Measurements from ENCODE around the gene PPP1R18.
A peak's percentile ranks its signal among the peaks of the same experiment; 100 is the strongest.

PPP1R18 gene

DNA sequence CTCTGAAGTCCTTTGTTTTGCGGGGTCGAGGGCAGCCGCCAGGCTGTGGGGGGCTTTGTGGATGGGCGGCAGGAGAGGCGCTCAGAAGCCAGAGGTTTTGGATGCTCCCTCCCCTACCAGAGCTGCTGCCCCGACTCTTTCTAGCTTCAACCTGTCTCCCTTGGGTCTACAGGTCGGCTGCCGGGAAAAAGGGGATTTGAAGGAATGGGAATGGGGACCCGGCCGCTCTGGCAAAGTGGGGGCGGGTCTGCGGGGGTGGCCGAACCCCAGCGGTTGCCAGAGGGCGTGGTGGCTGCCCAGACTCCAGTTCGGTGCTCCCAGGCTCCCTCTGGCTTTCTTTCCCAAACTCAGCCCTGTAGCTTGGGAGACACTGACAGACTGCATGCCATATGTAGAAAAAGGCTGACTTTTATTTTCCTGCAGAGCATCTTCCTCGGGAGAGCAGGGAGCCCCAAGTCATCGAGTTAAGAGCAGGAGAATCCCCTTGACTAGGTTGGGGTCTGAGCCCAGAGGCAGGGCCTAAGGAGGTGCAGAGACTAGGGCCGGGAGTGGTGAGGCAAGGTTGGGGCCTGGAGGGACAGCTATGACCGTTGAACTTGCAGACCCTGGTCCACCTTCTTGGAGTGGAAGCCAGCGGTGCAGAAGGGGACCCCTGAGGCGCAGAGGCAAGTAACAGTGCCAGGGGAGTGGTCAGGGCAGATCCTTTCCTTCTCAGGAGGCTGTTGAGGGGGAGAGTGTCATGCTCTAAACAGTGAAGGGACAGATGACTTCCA is 1.4 kb upstream of the PPP1R18 start:
- peak overlapping the region; percentile 93; the same call in 1 of the 2 replicates for H3K9ac ChIP-seq (ENCODE audit: low read length)
- peaks cover 36% of the 10 kb centered on the region for H3K79me2 ChIP-seq (ENCODE audit: low read length)
- no peaks in the 10 kb centered on the region for H3K27me3 ChIP-seq (ENCODE audit: low read depth, low read length)
- H4K20me1 ChIP-seq (ENCODE audit: insufficient read depth, low read length) = no peaks in the 10 kb centered on the region
- peaks cover 34% of the 10 kb centered on the region for H3K4me1 ChIP-seq (ENCODE audit: low read length)
- peaks cover 3% of the 10 kb centered on the region for H3K36me3 ChIP-seq (replicated peaks; ENCODE audit: low read depth, low read length)
- no peaks in the 10 kb centered on the region for H3K9me3 ChIP-seq (ENCODE audit: insufficient read depth, low read length)
- no peak overlapping the region for H2AFZ ChIP-seq (ENCODE audit: low read depth, low read length)
- peak overlapping the region; percentile 100 for H3K4me2 ChIP-seq (ENCODE audit: low read length)
- peak overlapping the region; percentile 75; the same call in 1 of the 2 replicates for H3K27ac ChIP-seq (ENCODE audit: low read length)
- H3K4me3 ChIP-seq (ENCODE audit: low read length) = peak overlapping the region; percentile 90
- no peak for TF ChIP-seq EZH2phosphoT487 (IDR thresholded peaks at IDR 0.05; ENCODE audit: low read depth)
- TF ChIP-seq, protein P1, sequence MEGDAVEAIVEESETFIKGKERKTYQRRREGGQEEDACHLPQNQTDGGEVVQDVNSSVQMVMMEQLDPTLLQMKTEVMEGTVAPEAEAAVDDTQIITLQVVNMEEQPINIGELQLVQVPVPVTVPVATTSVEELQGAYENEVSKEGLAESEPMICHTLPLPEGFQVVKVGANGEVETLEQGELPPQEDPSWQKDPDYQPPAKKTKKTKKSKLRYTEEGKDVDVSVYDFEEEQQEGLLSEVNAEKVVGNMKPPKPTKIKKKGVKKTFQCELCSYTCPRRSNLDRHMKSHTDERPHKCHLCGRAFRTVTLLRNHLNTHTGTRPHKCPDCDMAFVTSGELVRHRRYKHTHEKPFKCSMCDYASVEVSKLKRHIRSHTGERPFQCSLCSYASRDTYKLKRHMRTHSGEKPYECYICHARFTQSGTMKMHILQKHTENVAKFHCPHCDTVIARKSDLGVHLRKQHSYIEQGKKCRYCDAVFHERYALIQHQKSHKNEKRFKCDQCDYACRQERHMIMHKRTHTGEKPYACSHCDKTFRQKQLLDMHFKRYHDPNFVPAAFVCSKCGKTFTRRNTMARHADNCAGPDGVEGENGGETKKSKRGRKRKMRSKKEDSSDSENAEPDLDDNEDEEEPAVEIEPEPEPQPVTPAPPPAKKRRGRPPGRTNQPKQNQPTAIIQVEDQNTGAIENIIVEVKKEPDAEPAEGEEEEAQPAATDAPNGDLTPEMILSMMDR (IDR thresholded peaks at IDR 0.05; ENCODE audit: low read depth, low read length) = no peak

GRCh38 chr6:30686908-30687658 is 638 bp upstream of the PPP1R18 start:
- H3K27me3 ChIP-seq (ENCODE audit: low read depth, low read length) = no peaks in the 10 kb centered on the region
- peaks cover 1% of the 10 kb centered on the region; the same call in 1 of the 2 replicates for H4K20me1 ChIP-seq (ENCODE audit: insufficient read depth, low read length)
- H3K79me2 ChIP-seq (ENCODE audit: low read length) = peaks cover 43% of the 10 kb centered on the region
- no peak for TF ChIP-seq EZH2phosphoT487 (IDR thresholded peaks at IDR 0.05; ENCODE audit: low read depth)
- TF ChIP-seq, protein P1 (IDR thresholded peaks at IDR 0.05; ENCODE audit: low read depth, low read length) = no peak
- H3K27ac ChIP-seq (ENCODE audit: low read length) = peak overlapping the region; percentile 75
- no peak overlapping the region for H2AFZ ChIP-seq (ENCODE audit: low read depth, low read length)
- peak overlapping the region; percentile 90 for H3K4me3 ChIP-seq (ENCODE audit: low read length)
- H3K9me3 ChIP-seq (ENCODE audit: insufficient read depth, low read length) = no peaks in the 10 kb centered on the region
- peak overlapping the region; percentile 93 for H3K9ac ChIP-seq (ENCODE audit: low read length)
- peaks cover 3% of the 10 kb centered on the region for H3K36me3 ChIP-seq (replicated peaks; ENCODE audit: low read depth, low read length)
- peak overlapping the region; percentile 100 for H3K4me2 ChIP-seq (ENCODE audit: low read length)
- peaks cover 37% of the 10 kb centered on the region for H3K4me1 ChIP-seq (ENCODE audit: low read length)

DNA sequence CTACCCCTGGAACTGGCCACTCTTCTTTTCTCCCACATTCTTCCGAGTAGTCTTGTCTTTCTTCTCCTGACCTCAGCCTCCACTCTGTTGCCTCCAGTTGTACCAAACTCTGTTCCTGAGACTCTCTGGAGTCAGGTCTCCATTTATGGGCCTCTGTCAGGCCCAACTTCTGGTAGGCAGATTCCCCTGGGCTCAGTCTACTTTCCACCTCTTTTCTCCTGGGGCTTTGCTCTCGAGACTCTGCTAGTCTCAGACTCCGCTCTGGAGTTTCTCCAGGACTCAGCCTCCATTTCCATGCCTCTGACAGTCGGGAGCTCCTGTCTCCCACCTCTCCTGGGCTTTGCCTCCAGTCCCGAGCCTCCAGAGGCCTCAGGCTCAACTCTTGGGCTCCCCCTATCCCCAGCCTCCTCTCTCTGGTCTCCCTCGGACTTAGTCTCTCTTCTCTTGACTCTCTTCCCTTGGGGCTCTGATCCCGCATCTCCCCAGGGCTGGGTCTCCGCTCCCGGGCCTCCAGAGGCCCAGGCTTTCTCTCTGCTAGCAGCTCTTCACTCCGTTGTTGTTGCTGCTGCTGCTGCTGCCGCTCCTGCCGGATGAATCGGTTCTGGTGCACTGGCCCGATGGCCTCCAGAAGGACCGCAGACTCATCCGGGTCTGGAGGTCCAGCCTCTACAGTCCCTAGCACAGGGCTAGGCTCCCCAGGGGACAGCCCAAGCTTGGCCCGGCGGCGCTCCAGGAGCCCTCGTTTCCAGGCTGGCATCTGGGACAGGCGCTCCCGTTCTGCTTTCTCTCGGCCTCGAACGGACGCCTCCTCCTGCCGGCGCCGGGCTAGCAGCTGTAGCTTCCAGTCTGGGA is 1.1 kb downstream of the PPP1R18 start:
- H3K4me3 ChIP-seq (ENCODE audit: low read length) = peak overlapping the region; percentile 90
- H2AFZ ChIP-seq (ENCODE audit: low read depth, low read length) = no peak overlapping the region
- TF ChIP-seq EZH2phosphoT487 (IDR thresholded peaks at IDR 0.05; ENCODE audit: low read depth) = no peak
- TF ChIP-seq, protein P1 (IDR thresholded peaks at IDR 0.05; ENCODE audit: low read depth, low read length) = peak; percentile 34
- H3K4me2 ChIP-seq (ENCODE audit: low read length) = peak overlapping the region; percentile 100
- H3K9ac ChIP-seq (ENCODE audit: low read length) = peak overlapping the region; percentile 93
- peak overlapping the region; percentile 90 for H3K27ac ChIP-seq (ENCODE audit: low read length)
- peaks cover 3% of the 10 kb centered on the region for H3K36me3 ChIP-seq (replicated peaks; ENCODE audit: low read depth, low read length)
- H3K9me3 ChIP-seq (ENCODE audit: insufficient read depth, low read length) = no peaks in the 10 kb centered on the region
- peaks cover 56% of the 10 kb centered on the region for H3K79me2 ChIP-seq (ENCODE audit: low read length)
- H3K27me3 ChIP-seq (ENCODE audit: low read depth, low read length) = no peaks in the 10 kb centered on the region
- peaks cover 38% of the 10 kb centered on the region for H3K4me1 ChIP-seq (ENCODE audit: low read length)
- peaks cover 5% of the 10 kb centered on the region; the same call in 1 of the 2 replicates for H4K20me1 ChIP-seq (ENCODE audit: insufficient read depth, low read length)
